CD4-positive, alpha-beta T cell treated with Interleukin-4 for 1 hour (primary cell): ENCODE results near the gene RIMBP2.

Experiments used
- DNase-seq, 2 donors: peaks; one replicate each; pipeline ENCODE4 v3.0.0-alpha.2; 2020 to 2022

The RIMBP2 gene

DNA sequence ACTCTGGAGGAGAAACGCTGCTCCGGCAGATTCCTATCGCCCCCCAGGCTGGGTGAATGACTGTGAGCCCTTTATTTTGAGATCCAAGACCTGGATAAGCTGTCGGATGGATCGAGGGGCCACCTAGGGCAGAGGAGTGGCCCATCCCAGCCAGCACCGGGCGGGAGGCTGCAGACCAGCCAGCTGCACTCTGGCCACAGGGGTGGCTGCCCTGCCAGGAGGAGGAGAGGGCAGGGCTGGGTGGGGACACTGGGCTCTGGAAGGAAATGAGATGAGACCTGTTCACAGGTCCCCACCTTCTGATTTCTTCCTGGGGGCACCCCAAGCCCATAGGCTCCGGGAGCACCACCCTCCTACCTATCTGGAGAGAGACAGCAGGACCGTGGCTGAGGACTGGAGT is 238.4 kb downstream of the RIMBP2 start:
- no peak for DNase-seq

GRCh38 chr12:130477266-130477665 is 238.8 kb downstream of the RIMBP2 start:
- DNase-seq, result no peak

- DNase-seq, result no peak
Observed at GRCh38 chr12:130476451-130477135, 239.5 kb downstream of the RIMBP2 start.

GRCh38 chr12:130474599-130475269 is 241.4 kb downstream of the RIMBP2 start:
- no peak for DNase-seq

GRCh38 chr12:130473266-130473665 is 242.8 kb downstream of the RIMBP2 start:
- DNase-seq, result no peak

DNA sequence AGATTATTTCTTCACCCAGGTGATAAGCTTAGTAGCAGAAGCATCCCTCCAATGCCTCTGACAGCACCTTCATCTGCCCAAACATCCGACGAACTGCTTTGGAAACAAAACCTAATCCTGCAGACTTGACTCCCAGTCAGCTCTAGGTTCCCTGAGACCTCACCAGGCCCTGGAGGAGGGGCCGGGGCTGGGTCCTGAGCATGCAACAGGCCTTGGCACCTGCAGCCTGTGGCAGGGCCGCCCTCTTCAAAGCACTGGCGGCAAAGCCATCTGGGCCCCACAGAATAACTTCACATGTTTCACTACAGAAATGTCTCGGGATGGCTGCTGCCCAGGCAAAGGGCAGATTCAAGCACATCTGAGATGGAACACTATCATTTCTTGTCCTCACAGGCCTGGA is 245.1 kb downstream of the RIMBP2 start:
- no peak for DNase-seq

GRCh38 chr12:130469552-130469951 is 246.5 kb downstream of the RIMBP2 start:
- DNase-seq, result no peak

GRCh38 chr12:130468700-130469245 is 247.3 kb downstream of the RIMBP2 start:
- no peak for DNase-seq

GRCh38 chr12:130468186-130468585 is 247.9 kb downstream of the RIMBP2 start:
- DNase-seq, result no peak

DNA sequence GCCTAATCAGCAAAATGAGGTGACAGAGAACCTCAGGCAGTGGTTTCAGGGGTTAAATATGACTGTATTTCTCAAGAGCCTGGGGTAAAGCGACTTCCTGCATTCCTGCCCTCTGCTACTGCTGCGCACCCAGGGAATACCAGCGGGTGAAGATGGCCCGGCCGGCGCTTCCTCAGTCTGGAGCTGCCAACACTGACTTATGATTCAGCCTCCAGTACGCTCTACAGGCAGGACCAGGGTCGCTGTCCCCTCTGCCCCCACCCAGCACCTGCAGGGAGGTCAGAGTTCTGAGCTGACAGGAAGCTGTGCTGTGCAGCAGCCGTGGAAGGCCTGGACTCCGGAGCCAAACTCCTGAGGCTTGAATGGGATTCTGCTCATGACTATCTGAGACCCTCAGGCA is 250.5 kb downstream of the RIMBP2 start:
- no peak for DNase-seq

- no peak for DNase-seq
Observed at GRCh38 chr12:130465046-130465445, 251.1 kb downstream of the RIMBP2 start.

DNA sequence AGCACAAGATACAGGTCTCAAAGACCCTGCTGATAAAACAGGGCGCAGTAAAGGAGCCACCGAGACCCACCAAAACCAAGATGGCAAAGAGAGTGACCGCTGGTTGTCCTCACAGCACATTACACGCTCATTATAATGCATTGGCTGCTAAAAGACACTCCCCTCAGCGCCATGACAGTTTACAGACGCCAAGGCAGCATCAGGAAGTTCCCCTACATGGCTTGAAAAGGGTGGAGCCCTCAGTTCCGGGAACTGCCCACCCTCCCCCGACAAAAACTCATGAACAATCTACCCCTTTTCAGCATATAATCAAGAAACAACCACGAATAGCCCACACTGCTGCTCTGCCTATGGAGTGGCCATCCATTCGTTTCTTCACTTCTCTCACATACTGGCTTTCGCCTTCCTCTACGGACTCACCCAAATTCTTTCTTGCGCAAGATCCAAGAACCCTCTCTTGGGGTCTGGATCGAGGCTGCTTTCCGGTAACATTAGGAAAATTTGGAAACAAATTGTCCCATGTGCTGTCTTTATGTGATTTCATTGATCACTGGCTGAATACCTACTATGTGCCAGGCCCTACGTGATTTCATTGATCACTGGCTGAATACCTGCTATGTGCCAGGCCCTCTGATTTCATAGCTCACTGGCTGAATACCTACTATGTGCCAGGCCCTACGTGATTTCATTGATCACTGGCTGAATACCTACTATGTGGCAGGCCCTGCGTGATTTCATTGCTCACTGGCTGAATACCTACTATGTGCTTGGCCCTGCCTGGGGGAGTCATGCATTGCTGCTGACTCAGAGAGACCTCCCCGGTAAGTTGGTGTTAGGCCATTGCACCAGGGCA is 252.1 kb downstream of the RIMBP2 start:
- DNase-seq, result no peak

DNA sequence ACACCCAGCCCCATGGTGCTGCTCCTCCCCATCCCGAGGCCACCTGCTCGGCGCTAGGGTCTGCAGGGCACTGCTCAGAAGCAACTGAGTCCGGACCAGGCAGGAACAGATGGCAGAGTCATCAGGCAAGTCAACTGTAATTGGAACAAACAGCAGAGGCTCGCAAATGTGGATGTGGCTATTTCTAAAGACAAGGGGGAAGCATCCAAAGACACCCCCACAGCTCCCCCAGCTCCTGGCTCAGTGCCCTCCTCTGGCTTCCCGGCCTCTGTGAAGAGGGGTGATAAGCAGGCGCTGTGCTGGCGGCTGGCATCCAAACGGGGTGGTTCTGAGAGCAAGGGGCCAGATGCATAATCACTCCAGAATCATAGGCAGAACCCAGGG is 252.8 kb downstream of the RIMBP2 start:
- DNase-seq, result no peak

- DNase-seq, result no peak
Observed at GRCh38 chr12:130462558-130463274, 253.4 kb downstream of the RIMBP2 start.

DNA sequence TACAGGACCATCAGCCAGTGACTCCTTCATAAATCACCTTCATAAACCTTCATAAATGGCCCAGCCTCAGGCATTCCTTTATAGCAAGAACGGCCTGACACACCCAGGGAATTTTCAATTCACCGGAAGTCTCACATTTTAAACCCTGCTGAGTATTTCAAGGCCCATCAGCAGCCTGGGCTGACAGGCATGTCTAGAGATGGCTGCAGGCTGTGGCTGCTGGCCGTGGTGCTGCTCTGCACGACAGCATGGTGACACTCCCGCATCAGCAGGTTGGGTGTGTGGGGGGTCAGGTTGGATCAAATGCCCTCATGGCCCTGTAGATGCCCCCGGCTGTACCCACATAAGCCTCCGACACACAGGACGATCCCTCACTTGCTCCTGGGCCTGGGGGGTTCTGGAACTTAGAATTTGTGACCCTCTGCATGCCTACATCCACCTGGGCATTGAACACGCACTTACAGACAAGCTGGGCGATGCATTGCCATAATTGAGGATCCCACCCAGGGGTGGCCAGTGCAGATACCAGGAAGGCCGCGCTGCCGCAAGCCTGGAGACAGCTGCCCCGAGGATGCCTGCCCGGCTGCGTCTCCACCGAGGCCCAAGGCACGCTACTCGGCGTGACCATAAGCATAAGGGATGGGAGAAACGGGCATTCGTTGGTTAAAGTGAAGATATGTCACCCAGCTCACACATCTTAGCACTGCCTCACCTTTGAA is 254.1 kb downstream of the RIMBP2 start:
- no peak for DNase-seq

GRCh38 chr12:130461447-130461815 is 254.7 kb downstream of the RIMBP2 start:
- DNase-seq, result no peak

DNA sequence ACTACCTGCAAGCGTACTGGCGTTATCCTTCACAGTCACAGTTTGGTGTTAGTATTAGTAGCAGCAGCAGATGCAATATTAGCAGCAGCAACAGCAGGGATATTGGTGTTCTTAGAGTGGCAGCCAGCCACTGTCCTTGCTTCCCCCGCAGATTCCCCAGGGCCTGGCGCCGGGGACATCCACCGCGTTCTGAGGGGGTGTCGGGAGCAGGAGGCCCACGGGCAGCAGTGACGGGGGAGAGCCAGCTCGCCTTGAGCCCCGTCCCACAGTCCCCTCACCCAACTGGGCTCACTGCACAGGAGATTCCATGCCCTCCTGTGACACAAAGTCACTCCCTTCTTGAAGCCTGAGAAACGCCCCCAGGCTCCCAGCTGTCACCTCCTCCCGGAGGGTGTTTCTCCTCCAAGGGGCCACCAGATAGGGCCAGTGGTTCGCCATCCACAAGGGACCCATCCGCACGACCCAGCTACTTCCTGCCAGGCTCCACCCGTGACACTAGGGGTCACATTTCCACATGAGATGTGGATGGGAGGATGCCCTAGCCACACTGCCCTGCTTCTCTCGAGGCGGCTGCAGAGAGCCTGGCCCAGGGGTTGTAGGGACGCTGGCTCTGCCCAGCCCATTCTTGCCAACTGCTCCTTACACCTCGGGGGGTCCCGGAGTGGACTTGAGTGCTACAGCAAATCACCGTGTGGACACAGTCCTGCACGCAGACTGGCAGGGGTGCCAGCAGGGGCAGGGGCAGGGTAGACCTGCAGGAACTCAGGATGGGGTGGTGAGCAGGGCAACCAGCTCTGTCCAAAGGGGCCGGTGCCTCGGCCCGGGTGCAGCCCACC is 255.3 kb downstream of the RIMBP2 start:
- DNase-seq, result no peak

GRCh38 chr12:130459916-130460315 is 256.2 kb downstream of the RIMBP2 start:
- DNase-seq, result no peak

GRCh38 chr12:130458341-130458740 is 257.8 kb downstream of the RIMBP2 start:
- no peak for DNase-seq

DNA sequence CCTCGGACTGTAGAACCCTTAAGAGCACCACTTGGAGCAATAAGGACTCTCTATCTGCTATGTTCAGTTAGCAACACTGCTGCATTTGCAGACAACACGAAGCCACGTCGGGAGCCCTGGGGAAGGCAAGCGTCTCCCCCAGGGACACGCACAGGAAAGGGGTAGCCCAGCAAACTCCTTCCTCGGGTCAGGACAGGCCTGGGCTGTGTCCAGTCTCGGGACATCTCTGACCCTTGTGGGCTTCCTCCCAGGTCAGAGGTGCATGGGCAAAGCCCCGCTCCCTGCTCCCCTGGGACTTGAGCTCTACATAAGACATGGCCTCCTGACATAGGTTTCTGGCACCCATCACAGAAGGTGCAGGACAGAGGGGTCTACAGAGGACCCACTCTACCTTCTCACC is 258.9 kb downstream of the RIMBP2 start:
- no peak for DNase-seq
